HepG2 (cell line): ENCODE results near the gene STAP2. TPM values are rescaled to one million over a fixed set of nuclear protein-coding genes. Genes with fewer than 3 reads are reported as not detected.
A peak's percentile ranks its signal among the peaks of the same experiment; 100 is the strongest.

Experiments
- CCDC6 ChIP-seq: sonication (generic); formaldehyde crosslinking; IDR thresholded peaks from 2 replicates; pipeline ENCODE4 v1.8.1; 2022; ENCODE audit warnings: mild to moderate bottlenecking, missing genetic modification reagents, moderate library complexity
- EP300 ChIP-seq, 3 experiments: sonication (generic) in 1 of 3; formaldehyde crosslinking in 1 of 3; IDR thresholded peaks; 2 replicates each; pipeline versions ENCODE4 v1.5.1 to v1.6.1; 2011 to 2020; ENCODE audit warnings: low read depth in 2 of 3, low read length in 2 of 3, borderline replicate concordance in 1 of 3, improper control_type of control experiment in 1 of 3, mild to moderate bottlenecking in 1 of 3, missing genetic modification reagents in 1 of 3, moderate library complexity in 1 of 3
- FOXC1 ChIP-seq: sonication (generic); formaldehyde crosslinking; IDR thresholded peaks from 2 replicates; pipeline ENCODE4 v1.8.0; 2022; ENCODE audit warnings: mild to moderate bottlenecking, missing genetic modification reagents, borderline replicate concordance
- FOXJ3 ChIP-seq: sonication (generic); formaldehyde crosslinking; IDR thresholded peaks from 2 replicates; pipeline ENCODE4 v1.4.0; 2020; ENCODE audit warnings: missing genetic modification reagents, mild to moderate bottlenecking, borderline replicate concordance
- FOXP1 ChIP-seq, 2 experiments: fragments of 450-650 bp in 1 of 2; IDR thresholded peaks; 2 replicates each; pipeline ENCODE4 v1.6.1; 2017 to 2018; ENCODE audit warnings: antibody characterized with exemption in 1 of 2
- HCFC1 ChIP-seq: fragments of 150-350 bp; IDR thresholded peaks from 2 replicates; pipeline ENCODE4 v1.6.1; 2014; ENCODE audit warnings: low read depth, low read length
- KLF6 ChIP-seq: IDR thresholded peaks from 2 replicates; pipeline ENCODE4 v1.8.0; 2016; ENCODE audit warnings: missing biosample characterization, missing genetic modification reagents
- MAF1 ChIP-seq: sonication (generic); formaldehyde crosslinking; IDR thresholded peaks from 2 replicates; pipeline ENCODE4 v1.5.0; 2020; ENCODE audit warnings: missing genetic modification reagents, borderline replicate concordance
- MED1 ChIP-seq: sonication (generic); formaldehyde crosslinking; IDR thresholded peaks from 2 replicates; pipeline ENCODE4 v1.4.0; 2020; ENCODE audit warnings: missing genetic modification reagents
- MED8 ChIP-seq: sonication (generic); formaldehyde crosslinking; IDR thresholded peaks from 2 replicates; pipeline ENCODE4 v1.8.1; 2023; ENCODE audit warnings: mild to moderate bottlenecking, missing genetic modification reagents; ENCODE audit not compliant: insufficient replicate concordance
- MYNN ChIP-seq: sonication (generic); formaldehyde crosslinking; IDR thresholded peaks from 2 replicates; pipeline ENCODE4 v1.4.0; 2020; ENCODE audit warnings: mild to moderate bottlenecking, low read depth, missing genetic modification reagents
- PBX3 ChIP-seq: sonication (generic); formaldehyde crosslinking; IDR thresholded peaks from 2 replicates; pipeline ENCODE4 v1.8.1; 2023; ENCODE audit warnings: missing genetic modification reagents, inconsistent platforms, borderline replicate concordance
- POLR2A ChIP-seq, 2 experiments: IDR thresholded peaks; 2 replicates each; pipeline ENCODE4 v1.6.1; 2011; ENCODE audit warnings: low read depth in 2 of 2, low read length in 2 of 2, mild to moderate bottlenecking in 1 of 2, moderate library complexity in 1 of 2; ENCODE audit not compliant: insufficient read depth in 1 of 2
- REL ChIP-seq: sonication (generic); formaldehyde crosslinking; conservative IDR thresholded peaks from 2 replicates; pipeline ENCODE4 v1.8.0; 2022; ENCODE audit warnings: mild to moderate bottlenecking, missing genetic modification reagents, moderate library complexity
- TFE3 ChIP-seq: IDR thresholded peaks from 2 replicates; pipeline ENCODE4 v1.6.1; 2016
- YEATS4 ChIP-seq: sonication (generic); formaldehyde crosslinking; IDR thresholded peaks from 2 replicates; pipeline ENCODE4 v1.4.0; 2020; ENCODE audit warnings: missing genetic modification reagents, borderline replicate concordance
- ZNF180 ChIP-seq: sonication (generic); formaldehyde crosslinking; IDR thresholded peaks from 2 replicates; pipeline ENCODE4 v1.4.0; 2020; ENCODE audit warnings: low read depth, missing genetic modification reagents, borderline replicate concordance
- ZNF333 ChIP-seq: sonication (generic); formaldehyde crosslinking; IDR thresholded peaks from 2 replicates; pipeline ENCODE4 v1.4.0; 2020; ENCODE audit warnings: mild to moderate bottlenecking, missing genetic modification reagents, borderline replicate concordance
- ZNF747 ChIP-seq: sonication (generic); formaldehyde crosslinking; IDR thresholded peaks from 2 replicates; pipeline ENCODE4 v1.8.1; 2023; ENCODE audit warnings: missing genetic modification reagents, mild to moderate bottlenecking, borderline replicate concordance
- ZNF850 ChIP-seq: sonication (generic); formaldehyde crosslinking; conservative IDR thresholded peaks from 2 replicates; pipeline ENCODE4 v1.9.0; 2021; ENCODE audit warnings: mild to moderate bottlenecking, missing genetic modification reagents
- ZSCAN21 ChIP-seq: sonication (generic); formaldehyde crosslinking; IDR thresholded peaks from 2 replicates; pipeline ENCODE4 v1.8.0; 2022; ENCODE audit warnings: mild to moderate bottlenecking, missing genetic modification reagents, moderate library complexity, borderline replicate concordance
- polyA plus RNA-seq, 8 experiments: library from polyadenylated mRNA; depleted of rRNA in 3 of 8; stranded (reverse) in 7 of 8; unstranded in 1 of 8; fragments of >200 nt; fragmentation: Illumina TruSeq in 4 of 8; extraction: Trizol in 4 of 8; gene quantifications; 2 replicates each; pipeline versions ENCODE4 v1.2.1 to v1.2.3, GENCODE V29; 2011 to 2016; ENCODE audit warnings: low read depth in 4 of 8, missing spikeins in 1 of 8, mixed read lengths in 1 of 8; ENCODE audit not compliant: insufficient read depth in 1 of 8
- total RNA-seq, 5 experiments: library from RNA; depleted of rRNA; stranded (reverse); fragments of >200 nt; fragmentation: Illumina TruSeq; extraction: Trizol; gene quantifications; 2 replicates each; pipeline ENCODE4 v1.2.3, GENCODE V29; 2016; ENCODE audit warnings: low read depth in 1 of 5
- TF ChIP-seq, protein P1 (sequence below): sonication (generic); formaldehyde crosslinking; conservative IDR thresholded peaks from 2 replicates; pipeline ENCODE4 v1.4.0; 2020; ENCODE audit warnings: missing genetic modification reagents
- TF ChIP-seq, protein P2 (sequence below): sonication (generic); formaldehyde crosslinking; IDR thresholded peaks from 2 replicates; pipeline ENCODE4 v1.9.0; 2021; ENCODE audit warnings: missing genetic modification reagents, borderline replicate concordance

The STAP2 gene
- total and polyA plus RNA-seq, 2 of the 13 experiments (the other 11 are each of a cell fraction or from before 2014, with no cell fraction given) = 39.0 to 43.7 TPM

- TF ChIP-seq POLR2A (IDR thresholded peaks at IDR 0.05; ENCODE audit: insufficient read depth in 1 of 2, low read depth in 2 of 2, low read length in 2 of 2) (peak; percentile 52 to 63; a peak in 3 of 4 replicates), FOXP1 (IDR thresholded peaks at IDR 0.05) (no peak), FOXP1 (CRISPR knock-in tag; IDR thresholded peaks at IDR 0.05) (peak; percentile 20; the same call in 1 of the 2 replicates), ZNF180 (CRISPR knock-in tag) (no peak), KLF6 (CRISPR knock-in tag) (no peak), REL (CRISPR knock-in tag) (no peak), FOXJ3 (no peak), YEATS4 (CRISPR knock-in tag) (no peak), EP300 (IDR thresholded peaks at IDR 0.05; ENCODE audit: low read depth in 2 of 2, low read length in 2 of 2) (no peak; a peak in 1 of 4 replicates), EP300 (CRISPR knock-in tag; IDR thresholded peaks at IDR 0.05; ENCODE audit: borderline replicate concordance) (0 out of 2 replicates have a peak, but pooled peaks have one; percentile 11), CCDC6 (CRISPR knock-in tag) (no peak), ZNF747 (CRISPR knock-in tag) (no peak), HCFC1 (no peak), ZNF333 (no peak), PBX3 (CRISPR knock-in tag) (no peak), MED1 (CRISPR knock-in tag) (peak; percentile 51), MYNN (CRISPR knock-in tag) (no peak), FOXC1 (CRISPR knock-in tag) (peak; percentile 42; the same call in 1 of the 2 replicates), MED8 (no peak), ZSCAN21 (CRISPR knock-in tag) (peak; percentile 71; the same call in 1 of the 2 replicates), TFE3 (CRISPR knock-in tag) (peak; percentile 60), ZNF850 (CRISPR knock-in tag) (no peak), MAF1 (no peak)
- TF ChIP-seq, protein P1, sequence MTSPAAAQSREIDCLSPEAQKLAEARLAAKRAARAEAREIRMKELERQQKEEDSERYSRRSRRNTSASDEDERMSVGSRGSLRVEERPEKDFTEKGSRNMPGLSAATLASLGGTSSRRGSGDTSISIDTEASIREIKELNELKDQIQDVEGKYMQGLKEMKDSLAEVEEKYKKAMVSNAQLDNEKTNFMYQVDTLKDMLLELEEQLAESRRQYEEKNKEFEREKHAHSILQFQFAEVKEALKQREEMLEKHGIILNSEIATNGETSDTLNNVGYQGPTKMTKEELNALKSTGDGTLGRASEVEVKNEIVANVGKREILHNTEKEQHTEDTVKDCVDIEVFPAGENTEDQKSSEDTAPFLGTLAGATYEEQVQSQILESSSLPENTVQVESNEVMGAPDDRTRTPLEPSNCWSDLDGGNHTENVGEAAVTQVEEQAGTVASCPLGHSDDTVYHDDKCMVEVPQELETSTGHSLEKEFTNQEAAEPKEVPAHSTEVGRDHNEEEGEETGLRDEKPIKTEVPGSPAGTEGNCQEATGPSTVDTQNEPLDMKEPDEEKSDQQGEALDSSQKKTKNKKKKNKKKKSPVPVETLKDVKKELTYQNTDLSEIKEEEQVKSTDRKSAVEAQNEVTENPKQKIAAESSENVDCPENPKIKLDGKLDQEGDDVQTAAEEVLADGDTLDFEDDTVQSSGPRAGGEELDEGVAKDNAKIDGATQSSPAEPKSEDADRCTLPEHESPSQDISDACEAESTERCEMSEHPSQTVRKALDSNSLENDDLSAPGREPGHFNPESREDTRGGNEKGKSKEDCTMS (CRISPR knock-in tag) = no peak
- TF ChIP-seq, protein P2, sequence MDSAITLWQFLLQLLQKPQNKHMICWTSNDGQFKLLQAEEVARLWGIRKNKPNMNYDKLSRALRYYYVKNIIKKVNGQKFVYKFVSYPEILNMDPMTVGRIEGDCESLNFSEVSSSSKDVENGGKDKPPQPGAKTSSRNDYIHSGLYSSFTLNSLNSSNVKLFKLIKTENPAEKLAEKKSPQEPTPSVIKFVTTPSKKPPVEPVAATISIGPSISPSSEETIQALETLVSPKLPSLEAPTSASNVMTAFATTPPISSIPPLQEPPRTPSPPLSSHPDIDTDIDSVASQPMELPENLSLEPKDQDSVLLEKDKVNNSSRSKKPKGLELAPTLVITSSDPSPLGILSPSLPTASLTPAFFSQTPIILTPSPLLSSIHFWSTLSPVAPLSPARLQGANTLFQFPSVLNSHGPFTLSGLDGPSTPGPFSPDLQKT (CRISPR knock-in tag) = no peak
Observed at GRCh38 chr19:4337906-4338440, 654 bp downstream of the STAP2 start (continued).
